HEK293 (cell line): ENCODE measurements around the gene GRIN2A.

Source experiments
- CTCF ChIA-PET: fragments of 350-600 bp; formaldehyde crosslinking; extraction: SDS; loops from one replicate; lab custom pipeline; 2021; ENCODE audit warnings: antibody characterized with exemption; lab: Yijun Ruan, JAX
- POLR2A ChIA-PET: fragments of 300-600 bp; formaldehyde crosslinking; extraction: SDS; loops from one replicate; lab custom pipeline; 2020; ENCODE audit warnings: antibody characterized with exemption, inconsistent platforms; lab: Yijun Ruan, JAX
- H3K27ac ChIP-seq: fragments of 200-500 bp; sonication (Bioruptor generic); 2 replicates; pipeline ENCODE4 v1.5.1; 2014; ENCODE audit warnings: low read depth, low read length, control low read depth, inconsistent platforms; ENCODE audit errors: extremely low read depth
- H3K36me3 ChIP-seq, 2 experiments: fragments of 200-500 bp in 1 of 2; sonication (Bioruptor generic) in 1 of 2; 1 replicate in 1 of 2; 2 replicates in 1 of 2; pipeline ENCODE4 v1.5.1; 2014 to 2017; ENCODE audit warnings: inconsistent platforms in 2 of 2, low read length in 2 of 2; ENCODE audit not compliant: control insufficient read depth in 2 of 2, insufficient read depth in 1 of 2
- H3K4me1 ChIP-seq: fragments of 200-500 bp; sonication (Bioruptor generic); 2 replicates; pipeline ENCODE4 v1.5.1; 2014; ENCODE audit warnings: mild to moderate bottlenecking, low read length, inconsistent platforms; ENCODE audit not compliant: control insufficient read depth, insufficient read depth
- H3K4me3 ChIP-seq: 2 replicates; pipeline ENCODE4 v1.5.1; 2011; ENCODE audit warnings: low read depth, mild to moderate bottlenecking, control low read depth, low read length, moderate library complexity
- H3K9me3 ChIP-seq: fragments of 200-500 bp; sonication (Bioruptor generic); 2 replicates; pipeline ENCODE4 v1.5.1; 2014; ENCODE audit warnings: low read depth, low read length, inconsistent platforms; ENCODE audit not compliant: control insufficient read depth, insufficient read depth
- KLF7 ChIP-seq: fragments of 450-650 bp; formaldehyde crosslinking; IDR thresholded peaks from 2 replicates; pipeline ENCODE4 v1.5.1; 2016; ENCODE audit warnings: missing biosample characterization, missing genetic modification characterization, borderline replicate concordance
- MEIS1 ChIP-seq: sonication (generic); formaldehyde crosslinking; IDR thresholded peaks from 2 replicates; pipeline ENCODE4 v1.8.1; 2022; ENCODE audit warnings: missing genetic modification reagents, mild to moderate bottlenecking, borderline replicate concordance
- MZF1 ChIP-seq: fragments of 450-650 bp; formaldehyde crosslinking; IDR thresholded peaks from 2 replicates; pipeline ENCODE4 v1.5.1; 2017; ENCODE audit warnings: missing biosample characterization, missing genetic modification characterization, borderline replicate concordance
- OSR2 ChIP-seq: fragments of 450-650 bp; formaldehyde crosslinking; IDR thresholded peaks from 2 replicates; pipeline ENCODE4 v1.5.1; 2016; ENCODE audit warnings: missing biosample characterization, missing genetic modification characterization
- YY1 ChIP-seq: fragments of 450-650 bp; formaldehyde crosslinking; IDR thresholded peaks from 2 replicates; pipeline ENCODE4 v1.5.1; 2018; ENCODE audit warnings: missing biosample characterization, missing genetic modification characterization
- ZBTB1 ChIP-seq: fragments of 450-650 bp; formaldehyde crosslinking; IDR thresholded peaks from 2 replicates; pipeline ENCODE4 v1.5.1; 2016; ENCODE audit warnings: missing biosample characterization, missing genetic modification characterization
- ZNF169 ChIP-seq: fragments of 450-650 bp; formaldehyde crosslinking; IDR thresholded peaks from 2 replicates; pipeline ENCODE4 v1.5.1; 2016; ENCODE audit warnings: missing biosample characterization, missing genetic modification characterization
- ZNF174 ChIP-seq: fragments of 450-650 bp; formaldehyde crosslinking; IDR thresholded peaks from 2 replicates; pipeline ENCODE4 v1.5.0; 2017; ENCODE audit warnings: missing biosample characterization, mild to moderate bottlenecking, missing genetic modification characterization
- ZNF221 ChIP-seq: fragments of 450-650 bp; formaldehyde crosslinking; IDR thresholded peaks from 2 replicates; pipeline ENCODE4 v1.5.1; 2017; ENCODE audit warnings: missing biosample characterization, missing genetic modification characterization, borderline replicate concordance
- ZNF416 ChIP-seq: fragments of 450-650 bp; formaldehyde crosslinking; IDR thresholded peaks from 2 replicates; pipeline ENCODE4 v1.5.1; 2016; ENCODE audit warnings: missing biosample characterization, missing genetic modification characterization
- ZNF514 ChIP-seq: fragments of 450-650 bp; formaldehyde crosslinking; IDR thresholded peaks from 2 replicates; pipeline ENCODE4 v1.5.1; 2016; ENCODE audit warnings: missing biosample characterization, missing genetic modification characterization
- ZNF555 ChIP-seq: fragments of 450-650 bp; formaldehyde crosslinking; conservative IDR thresholded peaks from 2 replicates; pipeline ENCODE4 v1.5.1; 2017; ENCODE audit warnings: missing biosample characterization, mild to moderate bottlenecking, missing genetic modification characterization, inconsistent platforms
- ZNF610 ChIP-seq: fragments of 450-650 bp; formaldehyde crosslinking; IDR thresholded peaks from 2 replicates; pipeline ENCODE4 v1.5.1; 2016; ENCODE audit warnings: missing biosample characterization, missing genetic modification characterization, borderline replicate concordance
- ZNF776 ChIP-seq: fragments of 450-650 bp; formaldehyde crosslinking; IDR thresholded peaks from 2 replicates; pipeline ENCODE4 v1.5.0; 2017; ENCODE audit warnings: missing biosample characterization, missing genetic modification characterization, borderline replicate concordance
- ZNF792 ChIP-seq: fragments of 450-650 bp; formaldehyde crosslinking; IDR thresholded peaks from 2 replicates; pipeline ENCODE4 v1.5.1; 2016; ENCODE audit warnings: missing biosample characterization, missing genetic modification characterization
- ZXDB ChIP-seq: fragments of 450-650 bp; formaldehyde crosslinking; IDR thresholded peaks from 2 replicates; pipeline ENCODE4 v1.5.1; 2016; ENCODE audit warnings: missing biosample characterization, missing genetic modification characterization
- TF ChIP-seq, protein P1 (sequence below): fragments of 450-650 bp; formaldehyde crosslinking; IDR thresholded peaks from 2 replicates; pipeline ENCODE4 v1.5.1; 2016; ENCODE audit warnings: missing biosample characterization, missing genetic modification characterization
- TF ChIP-seq, protein P2 (sequence below): fragments of 450-650 bp; formaldehyde crosslinking; IDR thresholded peaks from 2 replicates; pipeline ENCODE4 v1.5.1; 2017; ENCODE audit warnings: missing biosample characterization, missing genetic modification characterization
- TF ChIP-seq, protein P3 (sequence below): fragments of 450-650 bp; formaldehyde crosslinking; IDR thresholded peaks from 2 replicates; pipeline ENCODE4 v1.5.1; 2016; ENCODE audit warnings: missing biosample characterization, missing genetic modification characterization
- TF ChIP-seq, protein P4 (sequence below): fragments of 450-650 bp; formaldehyde crosslinking; IDR thresholded peaks from 2 replicates; pipeline ENCODE4 v1.5.1; 2016; ENCODE audit warnings: missing biosample characterization, missing genetic modification characterization
- TF ChIP-seq, protein P5 (sequence below): fragments of 450-650 bp; formaldehyde crosslinking; IDR thresholded peaks from 2 replicates; pipeline ENCODE4 v1.5.1; 2017; ENCODE audit warnings: missing biosample characterization, missing genetic modification characterization
- TF ChIP-seq, protein P6 (sequence below): fragments of 450-650 bp; formaldehyde crosslinking; IDR thresholded peaks from 2 replicates; pipeline ENCODE4 v1.5.1; 2016; ENCODE audit warnings: missing biosample characterization, missing genetic modification characterization

GRIN2A gene

DNA sequence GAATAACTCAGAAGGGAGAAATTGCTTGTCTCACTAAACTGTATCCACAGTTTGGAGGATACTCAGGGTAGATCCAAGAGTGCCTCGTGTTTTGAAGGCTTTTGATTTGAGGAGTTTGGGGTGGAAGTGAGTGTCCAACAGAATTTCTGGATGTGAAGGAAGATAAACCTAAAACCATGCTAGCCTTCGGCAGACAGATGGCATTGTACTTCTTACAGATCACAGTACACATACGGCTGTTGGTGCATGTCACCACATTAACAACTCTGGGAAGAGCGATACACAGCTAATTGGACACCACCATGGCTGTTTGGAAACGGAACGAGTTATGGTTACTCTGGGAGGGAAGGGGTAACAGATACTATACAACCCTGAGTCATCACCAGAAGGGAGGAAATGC lies 420.4 kb downstream of the GRIN2A start:
- no peak for TF ChIP-seq ZXDB
- TF ChIP-seq ZNF555 (tag by site-specific recombination): no peak
- no peak for TF ChIP-seq ZNF792
- no peak for TF ChIP-seq OSR2 (tag by site-specific recombination)
- Histone ChIP-seq H3K4me3 (no peak overlapping the region), H3K4me1 (no peaks in the 10 kb centered on the region), H3K27ac (no peak overlapping the region), H3K9me3 (no peaks in the 10 kb centered on the region), H3K36me3 (no peaks in the 10 kb centered on the region)
- ChIA-PET CTCF (no interaction called here), POLR2A (no interaction called here)

DNA sequence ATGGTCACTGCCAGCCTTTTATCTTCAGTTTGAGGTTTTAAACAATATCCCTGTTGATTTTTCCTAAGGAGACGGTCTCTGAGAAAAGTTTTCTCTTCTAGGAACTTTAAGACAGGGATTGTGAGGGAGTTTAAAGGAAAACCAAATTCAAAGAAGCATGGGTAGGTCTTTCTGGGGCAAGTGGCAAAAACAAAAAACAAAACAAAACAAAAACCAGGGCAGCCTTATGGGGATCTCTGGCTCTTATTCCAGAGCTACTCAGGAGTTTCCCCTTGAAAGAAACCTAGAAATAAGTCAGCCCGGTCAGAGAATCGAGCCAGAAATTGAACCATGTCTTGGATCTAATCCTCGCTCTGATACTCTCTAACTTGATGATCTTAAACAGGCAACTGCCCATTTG lies 424.5 kb downstream of the GRIN2A start:
- POLR2A ChIA-PET: no interaction called here
- TF ChIP-seq, protein P1, sequence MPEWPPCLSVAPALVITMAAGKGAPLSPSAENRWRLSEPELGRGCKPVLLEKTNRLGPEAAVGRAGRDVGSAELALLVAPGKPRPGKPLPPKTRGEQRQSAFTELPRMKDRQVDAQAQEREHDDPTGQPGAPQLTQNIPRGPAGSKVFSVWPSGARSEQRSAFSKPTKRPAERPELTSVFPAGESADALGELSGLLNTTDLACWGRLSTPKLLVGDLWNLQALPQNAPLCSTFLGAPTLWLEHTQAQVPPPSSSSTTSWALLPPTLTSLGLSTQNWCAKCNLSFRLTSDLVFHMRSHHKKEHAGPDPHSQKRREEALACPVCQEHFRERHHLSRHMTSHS (tag by site-specific recombination): no peak
- TF ChIP-seq, protein P2, sequence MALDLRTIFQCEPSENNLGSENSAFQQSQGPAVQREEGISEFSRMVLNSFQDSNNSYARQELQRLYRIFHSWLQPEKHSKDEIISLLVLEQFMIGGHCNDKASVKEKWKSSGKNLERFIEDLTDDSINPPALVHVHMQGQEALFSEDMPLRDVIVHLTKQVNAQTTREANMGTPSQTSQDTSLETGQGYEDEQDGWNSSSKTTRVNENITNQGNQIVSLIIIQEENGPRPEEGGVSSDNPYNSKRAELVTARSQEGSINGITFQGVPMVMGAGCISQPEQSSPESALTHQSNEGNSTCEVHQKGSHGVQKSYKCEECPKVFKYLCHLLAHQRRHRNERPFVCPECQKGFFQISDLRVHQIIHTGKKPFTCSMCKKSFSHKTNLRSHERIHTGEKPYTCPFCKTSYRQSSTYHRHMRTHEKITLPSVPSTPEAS (tag by site-specific recombination): no peak
- TF ChIP-seq YY1 (tag by site-specific recombination): no peak

DNA sequence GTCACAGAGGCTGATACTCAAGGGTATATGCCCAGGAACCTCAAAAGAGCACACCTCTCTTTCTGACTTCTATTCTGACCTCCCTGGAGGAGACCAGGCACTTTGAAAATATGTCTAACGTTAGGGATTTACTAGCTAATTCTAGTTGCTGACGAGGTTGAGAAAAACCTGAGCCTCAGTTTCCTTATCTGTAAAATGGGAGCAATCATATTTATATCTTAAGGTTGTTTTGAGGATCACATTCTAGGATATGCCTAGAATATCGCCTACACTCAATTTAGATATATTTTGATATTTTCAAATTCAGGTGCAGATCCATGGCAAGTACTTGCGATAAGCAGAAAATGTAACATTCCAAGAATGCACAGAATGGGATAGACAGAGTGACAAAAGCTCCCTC lies 425.8 kb downstream of the GRIN2A start:
- ChIA-PET POLR2A (no interaction called here), CTCF (no interaction called here)
- Histone ChIP-seq H3K9me3 (no peaks in the 10 kb centered on the region), H3K36me3 (no peaks in the 10 kb centered on the region), H3K4me3 (no peak overlapping the region), H3K4me1 (no peaks in the 10 kb centered on the region), H3K27ac (no peak overlapping the region)
- TF ChIP-seq ZNF514 (tag by site-specific recombination): no peak
- TF ChIP-seq ZNF610 (tag by site-specific recombination): no peak
- TF ChIP-seq ZNF174 (tag by site-specific recombination): no peak
- TF ChIP-seq ZBTB1 (tag by site-specific recombination): no peak
- TF ChIP-seq ZNF221 (tag by site-specific recombination): no peak
- no peak for TF ChIP-seq MZF1 (tag by site-specific recombination)
- no peak for TF ChIP-seq MEIS1 (CRISPR knock-in tag)
- TF ChIP-seq, protein P3, sequence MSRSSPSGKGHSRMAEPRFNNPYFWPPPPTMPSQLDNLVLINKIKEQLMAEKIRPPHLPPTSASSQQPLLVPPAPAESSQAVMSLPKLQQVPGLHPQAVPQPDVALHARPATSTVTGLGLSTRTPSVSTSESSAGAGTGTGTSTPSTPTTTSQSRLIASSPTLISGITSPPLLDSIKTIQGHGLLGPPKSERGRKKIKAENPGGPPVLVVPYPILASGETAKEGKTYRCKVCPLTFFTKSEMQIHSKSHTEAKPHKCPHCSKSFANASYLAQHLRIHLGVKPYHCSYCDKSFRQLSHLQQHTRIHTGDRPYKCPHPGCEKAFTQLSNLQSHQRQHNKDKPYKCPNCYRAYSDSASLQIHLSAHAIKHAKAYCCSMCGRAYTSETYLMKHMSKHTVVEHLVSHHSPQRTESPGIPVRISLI (tag by site-specific recombination): no peak
- TF ChIP-seq, protein P4, sequence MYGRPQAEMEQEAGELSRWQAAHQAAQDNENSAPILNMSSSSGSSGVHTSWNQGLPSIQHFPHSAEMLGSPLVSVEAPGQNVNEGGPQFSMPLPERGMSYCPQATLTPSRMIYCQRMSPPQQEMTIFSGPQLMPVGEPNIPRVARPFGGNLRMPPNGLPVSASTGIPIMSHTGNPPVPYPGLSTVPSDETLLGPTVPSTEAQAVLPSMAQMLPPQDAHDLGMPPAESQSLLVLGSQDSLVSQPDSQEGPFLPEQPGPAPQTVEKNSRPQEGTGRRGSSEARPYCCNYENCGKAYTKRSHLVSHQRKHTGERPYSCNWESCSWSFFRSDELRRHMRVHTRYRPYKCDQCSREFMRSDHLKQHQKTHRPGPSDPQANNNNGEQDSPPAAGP (tag by site-specific recombination): no peak
- TF ChIP-seq ZNF169 (tag by site-specific recombination): no peak
- no peak for TF ChIP-seq ZNF776 (tag by site-specific recombination)
- TF ChIP-seq, protein P5, sequence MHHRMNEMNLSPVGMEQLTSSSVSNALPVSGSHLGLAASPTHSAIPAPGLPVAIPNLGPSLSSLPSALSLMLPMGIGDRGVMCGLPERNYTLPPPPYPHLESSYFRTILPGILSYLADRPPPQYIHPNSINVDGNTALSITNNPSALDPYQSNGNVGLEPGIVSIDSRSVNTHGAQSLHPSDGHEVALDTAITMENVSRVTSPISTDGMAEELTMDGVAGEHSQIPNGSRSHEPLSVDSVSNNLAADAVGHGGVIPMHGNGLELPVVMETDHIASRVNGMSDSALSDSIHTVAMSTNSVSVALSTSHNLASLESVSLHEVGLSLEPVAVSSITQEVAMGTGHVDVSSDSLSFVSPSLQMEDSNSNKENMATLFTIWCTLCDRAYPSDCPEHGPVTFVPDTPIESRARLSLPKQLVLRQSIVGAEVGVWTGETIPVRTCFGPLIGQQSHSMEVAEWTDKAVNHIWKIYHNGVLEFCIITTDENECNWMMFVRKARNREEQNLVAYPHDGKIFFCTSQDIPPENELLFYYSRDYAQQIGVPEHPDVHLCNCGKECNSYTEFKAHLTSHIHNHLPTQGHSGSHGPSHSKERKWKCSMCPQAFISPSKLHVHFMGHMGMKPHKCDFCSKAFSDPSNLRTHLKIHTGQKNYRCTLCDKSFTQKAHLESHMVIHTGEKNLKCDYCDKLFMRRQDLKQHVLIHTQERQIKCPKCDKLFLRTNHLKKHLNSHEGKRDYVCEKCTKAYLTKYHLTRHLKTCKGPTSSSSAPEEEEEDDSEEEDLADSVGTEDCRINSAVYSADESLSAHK: no peak
- TF ChIP-seq KLF7 (tag by site-specific recombination): no peak
- TF ChIP-seq ZNF416 (tag by site-specific recombination): no peak
- TF ChIP-seq, protein P6, sequence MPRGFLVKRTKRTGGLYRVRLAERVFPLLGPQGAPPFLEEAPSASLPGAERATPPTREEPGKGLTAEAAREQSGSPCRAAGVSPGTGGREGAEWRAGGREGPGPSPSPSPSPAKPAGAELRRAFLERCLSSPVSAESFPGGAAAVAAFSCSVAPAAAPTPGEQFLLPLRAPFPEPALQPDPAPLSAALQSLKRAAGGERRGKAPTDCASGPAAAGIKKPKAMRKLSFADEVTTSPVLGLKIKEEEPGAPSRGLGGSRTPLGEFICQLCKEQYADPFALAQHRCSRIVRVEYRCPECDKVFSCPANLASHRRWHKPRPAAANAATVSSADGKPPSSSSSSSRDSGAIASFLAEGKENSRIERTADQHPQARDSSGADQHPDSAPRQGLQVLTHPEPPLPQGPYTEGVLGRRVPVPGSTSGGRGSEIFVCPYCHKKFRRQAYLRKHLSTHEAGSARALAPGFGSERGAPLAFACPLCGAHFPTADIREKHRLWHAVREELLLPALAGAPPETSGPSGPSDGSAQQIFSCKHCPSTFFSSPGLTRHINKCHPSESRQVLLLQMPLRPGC: no peak

More for the DNA sequence above, 424.5 kb downstream of the GRIN2A start:
- Histone ChIP-seq H3K4me3 (no peak overlapping the region), H3K27ac (no peak overlapping the region), H3K36me3 (no peaks in the 10 kb centered on the region), H3K9me3 (no peaks in the 10 kb centered on the region), H3K4me1 (no peaks in the 10 kb centered on the region)
- CTCF ChIA-PET: interaction anchor here (0.6 to 0.7 kb wide), 2 partner anchors 12 to 111 kb away, joined by 3 to 5 read pairs; no protein-coding TSS in a partner anchor
